Endothelial cell of umbilical vein (primary cell): Measurements from ENCODE around the gene SLC24A3. TPM values are rescaled to one million over a fixed set of nuclear protein-coding genes. Genes with fewer than 3 reads are reported as not detected.

Source experiments
- BruUV-seq: library from RNA; stranded (reverse); fragments of 400-500 nt; replicated peaks from 2 replicates; lab custom pipeline; 2021; lab: Mats Ljungman, UMichigan
- CTCF ChIA-PET: fragments of 300-600, 350-600 bp; sonication (Branson Sonifier 250); formaldehyde crosslinking; loops from one replicate; lab custom pipeline; 2021; ENCODE audit warnings: antibody characterized with exemption, inconsistent platforms; lab: Charles Lee
- POLR2A ChIA-PET: fragments of 300-600, 350-600 bp; sonication (Branson Sonifier 250); formaldehyde crosslinking; loops from one replicate; lab custom pipeline; 2021; ENCODE audit warnings: antibody characterized with exemption, inconsistent platforms; lab: Charles Lee
- DNase-seq: peaks from one replicate; pipeline ENCODE4 v3.0.0-alpha.2; 2011; ENCODE audit warnings: low read depth, low spot score
- FAIRE-seq: peaks from 2 replicates; lab custom pipeline; 2011; peaks lifted over from hg19 to GRCh38; lab: Jason Lieb, UNC
- H2AFZ ChIP-seq: 2 replicates; pipeline ENCODE4 v1.6.0; 2012; ENCODE audit warnings: low read depth, low read length, control low read depth, inconsistent platforms
- H3K27ac ChIP-seq: 2 replicates; pipeline ENCODE4 v1.5.1; 2011; ENCODE audit warnings: low read depth, mild to moderate bottlenecking, control low read depth, low read length, moderate library complexity; ENCODE audit not compliant: insufficient read depth
- H3K27me3 ChIP-seq, 2 experiments: 2 replicates each; pipeline versions ENCODE4 v1.6.0 to v1.6.1; 2011; ENCODE audit warnings: low read length in 2 of 2, mixed read lengths in 1 of 2; ENCODE audit not compliant: control insufficient read depth in 2 of 2, insufficient read depth in 2 of 2
- H3K36me3 ChIP-seq, 2 experiments: 2 replicates in 1 of 2; 3 replicates in 1 of 2; pipeline ENCODE4 v1.5.1; 2011; ENCODE audit warnings: low read length in 2 of 2, mild to moderate bottlenecking in 1 of 2, moderate library complexity in 1 of 2; ENCODE audit not compliant: control insufficient read depth in 2 of 2, insufficient read depth in 2 of 2; ENCODE audit errors: extremely low read depth in 1 of 2
- H3K4me1 ChIP-seq: 3 replicates; pipeline ENCODE4 v1.5.1; 2011; ENCODE audit warnings: mild to moderate bottlenecking, low read length; ENCODE audit not compliant: control insufficient read depth, insufficient read depth; ENCODE audit errors: extremely low read depth
- H3K4me2 ChIP-seq: 2 replicates; pipeline ENCODE4 v1.6.1; 2011; ENCODE audit warnings: low read length, control low read depth, mixed read lengths; ENCODE audit not compliant: insufficient read depth
- H3K4me3 ChIP-seq, 3 experiments: fragments of 200-600 bp in 1 of 3; sonication (generic), shearing (Covaris generic) in 1 of 3; replicated peaks in 1 of 3; 2 replicates each; pipeline ENCODE4 v1.5.1; 2011 to 2016; ENCODE audit warnings: control low read depth in 3 of 3, low read length in 3 of 3, mild to moderate bottlenecking in 2 of 3, inconsistent platforms in 1 of 3, low read depth in 1 of 3, moderate library complexity in 1 of 3; ENCODE audit not compliant: insufficient read depth in 1 of 3
- H3K79me2 ChIP-seq: 2 replicates; pipeline ENCODE4 v1.6.0; 2012; ENCODE audit warnings: low read length, inconsistent platforms; ENCODE audit not compliant: control insufficient read depth, insufficient read depth
- H3K9ac ChIP-seq: replicated peaks from 2 replicates; pipeline ENCODE3; 2011; ENCODE audit warnings: low read length, control low read depth; ENCODE audit not compliant: insufficient read depth; ENCODE audit errors: extremely low read depth
- H3K9me1 ChIP-seq: replicated peaks from 3 replicates; pipeline ENCODE4 v1.6.0; 2011; ENCODE audit warnings: mild to moderate bottlenecking, low read length; ENCODE audit not compliant: control insufficient read depth, insufficient read depth; ENCODE audit errors: extremely low read depth
- H3K9me3 ChIP-seq: replicated peaks from 2 replicates; pipeline ENCODE4 v1.5.1; 2012; ENCODE audit warnings: low read length, inconsistent platforms; ENCODE audit not compliant: control insufficient read depth, insufficient read depth
- H4K20me1 ChIP-seq: replicated peaks from 2 replicates; pipeline ENCODE3; 2011; ENCODE audit warnings: mild to moderate bottlenecking, low read length; ENCODE audit not compliant: control insufficient read depth, insufficient read depth; ENCODE audit errors: extremely low read depth
- EZH2 ChIP-seq: IDR thresholded peaks from 2 replicates; pipeline ENCODE4 v1.6.1; 2012; ENCODE audit warnings: borderline replicate concordance, low read depth, mild to moderate bottlenecking, moderate library complexity, low read length, inconsistent platforms; ENCODE audit not compliant: severe bottlenecking
- FOS ChIP-seq: IDR thresholded peaks from 2 replicates; pipeline ENCODE4 v1.6.1; 2011; ENCODE audit warnings: mild to moderate bottlenecking, low read length, moderate library complexity, borderline replicate concordance; ENCODE audit not compliant: insufficient read depth
- GATA2 ChIP-seq: IDR thresholded peaks from 2 replicates; pipeline ENCODE4 v1.7.0; 2011; ENCODE audit warnings: low read depth, mild to moderate bottlenecking, moderate library complexity, mixed read lengths, low read length; ENCODE audit not compliant: insufficient read length, insufficient read depth
- JUN ChIP-seq: IDR thresholded peaks from 2 replicates; pipeline ENCODE4 v1.6.1; 2011; ENCODE audit warnings: borderline replicate concordance, low read depth; ENCODE audit not compliant: insufficient read length, insufficient read depth
- MYC ChIP-seq: IDR thresholded peaks from one replicate; pipeline ENCODE4 v1.6.1; 2011; ENCODE audit warnings: mild to moderate bottlenecking, low read depth, low read length
- POLR2A ChIP-seq: IDR thresholded peaks from 2 replicates; pipeline ENCODE4 v1.6.1; 2012; ENCODE audit warnings: low read depth, mild to moderate bottlenecking, control low read depth, low read length
- POLR2AphosphoS5 ChIP-seq: IDR thresholded peaks from 2 replicates; pipeline ENCODE4 v1.6.1; 2012; ENCODE audit warnings: low read depth, mild to moderate bottlenecking, control low read depth, low read length, moderate library complexity; ENCODE audit not compliant: insufficient read depth
- dilution Hi-C: fragments of 300-500 bp; cut with MboI; formaldehyde crosslinking; loops from one replicate; pipeline ENCODE4 v1.15.0; 2019; ENCODE audit warnings: low sequenced_read_pairs; ENCODE audit not compliant: extremely low pct_ligation_motif_present
- intact Hi-C: fragments of 100-400 bp; cut with micrococcal nuclease; formaldehyde crosslinking; loops from one replicate; pipeline ENCODE4 v1.10.0; 2022
- polyA plus RNA-seq, 4 experiments: library from polyadenylated mRNA; depleted of rRNA in 3 of 4; stranded (reverse) in 3 of 4; unstranded in 1 of 4; fragments of >200 nt; gene quantifications; 2 replicates each; pipeline versions ENCODE4 v1.2.1 to v1.2.3, GENCODE V29; 2011 to 2012; ENCODE audit warnings: missing spikeins in 1 of 4
- total RNA-seq: library from RNA; stranded (reverse); gene quantifications from 2 replicates; pipeline ENCODE4 v1.2.3, GENCODE V29; 2021
- TF ChIP-seq, protein P1 (sequence below), 2 donors: IDR thresholded peaks; 1 replicate in 1 of 2; 2 replicates in 1 of 2; pipeline ENCODE4 v1.5.1; 2011; ENCODE audit warnings: low read length in 2 of 2, mild to moderate bottlenecking in 2 of 2, moderate library complexity in 2 of 2, control low read depth in 1 of 2, inconsistent platforms in 1 of 2, low read depth in 1 of 2; ENCODE audit not compliant: insufficient read depth in 1 of 2; ENCODE audit errors: extremely low read depth in 1 of 2
- TF ChIP-seq, protein P2 (sequence below): IDR thresholded peaks from 2 replicates; pipeline ENCODE4 v1.6.1; 2011; ENCODE audit not compliant: insufficient read depth, insufficient read length

The SLC24A3 gene
- total and polyA plus RNA-seq, 2 donors (not counting 3 experiments of a cell fraction or from before 2014, with no cell fraction given) = not detected

DNA sequence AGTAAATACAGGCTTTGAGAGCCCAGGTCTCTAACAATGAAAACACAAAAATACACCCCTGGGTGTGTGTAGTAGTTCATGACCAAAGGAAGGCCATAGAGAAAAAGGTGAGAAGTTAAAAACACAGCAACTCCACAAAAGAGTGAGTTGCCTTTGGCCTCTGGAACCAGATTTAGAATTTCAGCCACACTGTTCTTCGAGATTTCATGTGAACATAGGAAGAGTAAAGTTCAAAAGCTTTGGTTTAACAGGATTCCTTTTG lies 502.1 kb downstream of the SLC24A3 start:
- Histone ChIP-seq H3K4me2 (no peak overlapping the region), H3K27ac (no peak overlapping the region), H2AFZ (no peak overlapping the region), H3K36me3 (no peaks in the 10 kb centered on the region), H3K4me1 (no peaks in the 10 kb centered on the region), H3K9ac (no peak overlapping the region), H4K20me1 (no peaks in the 10 kb centered on the region), H3K9me3 (no peaks in the 10 kb centered on the region), H3K9me1 (no peaks in the 10 kb centered on the region), H3K79me2 (no peaks in the 10 kb centered on the region), H3K4me3 (no peak overlapping the region), H3K27me3 (peaks cover 7 to 8% of the 10 kb centered on the region in 2 experiments)
- BruUV-seq = no TSS peak
- FAIRE-seq = no peak
- ChIA-PET CTCF (interaction anchor here (0.6 to 1.7 kb wide), 6 partner anchors 10 to 280 kb away, joined by 3 to 8 read pairs (median 3); no protein-coding TSS in a partner anchor), POLR2A (no interaction called here)
- dilution Hi-C loops = no loop called here
- TF ChIP-seq GATA2 = no peak
- TF ChIP-seq, protein P1, sequence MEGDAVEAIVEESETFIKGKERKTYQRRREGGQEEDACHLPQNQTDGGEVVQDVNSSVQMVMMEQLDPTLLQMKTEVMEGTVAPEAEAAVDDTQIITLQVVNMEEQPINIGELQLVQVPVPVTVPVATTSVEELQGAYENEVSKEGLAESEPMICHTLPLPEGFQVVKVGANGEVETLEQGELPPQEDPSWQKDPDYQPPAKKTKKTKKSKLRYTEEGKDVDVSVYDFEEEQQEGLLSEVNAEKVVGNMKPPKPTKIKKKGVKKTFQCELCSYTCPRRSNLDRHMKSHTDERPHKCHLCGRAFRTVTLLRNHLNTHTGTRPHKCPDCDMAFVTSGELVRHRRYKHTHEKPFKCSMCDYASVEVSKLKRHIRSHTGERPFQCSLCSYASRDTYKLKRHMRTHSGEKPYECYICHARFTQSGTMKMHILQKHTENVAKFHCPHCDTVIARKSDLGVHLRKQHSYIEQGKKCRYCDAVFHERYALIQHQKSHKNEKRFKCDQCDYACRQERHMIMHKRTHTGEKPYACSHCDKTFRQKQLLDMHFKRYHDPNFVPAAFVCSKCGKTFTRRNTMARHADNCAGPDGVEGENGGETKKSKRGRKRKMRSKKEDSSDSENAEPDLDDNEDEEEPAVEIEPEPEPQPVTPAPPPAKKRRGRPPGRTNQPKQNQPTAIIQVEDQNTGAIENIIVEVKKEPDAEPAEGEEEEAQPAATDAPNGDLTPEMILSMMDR (IDR thresholded peaks at IDR 0.05; ENCODE audit: extremely low read depth in 1 of 2, insufficient read depth in 1 of 2, low read depth in 1 of 2, low read length in 2 of 2) = no peak
- no peak for TF ChIP-seq JUN
- TF ChIP-seq FOS = no peak
- TF ChIP-seq, protein P2, sequence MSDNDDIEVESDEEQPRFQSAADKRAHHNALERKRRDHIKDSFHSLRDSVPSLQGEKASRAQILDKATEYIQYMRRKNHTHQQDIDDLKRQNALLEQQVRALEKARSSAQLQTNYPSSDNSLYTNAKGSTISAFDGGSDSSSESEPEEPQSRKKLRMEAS = no peak
- no peak for TF ChIP-seq POLR2AphosphoS5
- no peak for TF ChIP-seq EZH2
- no peak for TF ChIP-seq POLR2A
- TF ChIP-seq MYC = no peak
- intact Hi-C loops = no loop called here
- DNase-seq = no peak
